Measurements from ENCODE around the gene HOXB8.

The HOXB8 gene

DNA sequence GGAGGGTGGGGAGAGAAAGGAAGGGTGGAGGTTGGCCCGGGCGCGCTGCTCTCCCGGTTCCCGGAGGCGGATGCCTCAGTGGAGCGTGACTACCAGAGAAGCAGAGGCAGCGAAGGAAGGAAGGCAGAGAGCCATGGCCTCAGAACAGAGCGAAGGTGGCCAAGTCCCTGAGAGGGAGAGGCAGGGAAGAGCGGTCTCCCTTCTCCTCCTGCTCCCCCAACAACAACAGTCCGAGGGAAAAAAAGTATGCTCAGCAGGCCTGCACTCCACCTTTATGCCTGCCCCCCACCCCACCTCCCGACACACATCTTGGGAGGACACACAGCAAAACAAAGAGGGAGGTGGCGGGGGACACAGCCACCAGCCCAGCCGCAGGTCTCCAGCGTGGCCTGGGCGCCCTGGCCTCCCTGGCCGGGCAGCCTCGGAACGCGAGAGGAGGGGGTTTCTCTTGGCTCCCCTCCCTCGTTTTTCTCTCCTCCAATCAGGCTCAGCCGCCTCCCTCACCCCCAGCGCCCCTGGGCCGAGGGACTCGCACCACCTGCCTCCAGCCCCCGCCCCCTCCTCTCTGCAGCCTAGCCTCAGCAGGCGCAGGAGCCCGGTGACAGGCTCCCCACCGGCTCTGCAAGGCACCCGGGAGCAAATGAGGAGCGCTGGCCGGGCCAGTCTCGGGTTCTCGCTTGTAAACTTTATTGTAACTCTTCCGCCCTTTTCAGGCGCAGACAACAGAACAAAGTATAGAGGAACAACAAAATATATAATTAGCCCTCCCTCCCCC, 3.2 kb downstream of the HOXB8 start:
- DNase-seq (ENCODE audit: insufficient read length) (no peak), FAIRE-seq (no peak)
- TF ChIP-seq POLR2AphosphoS5 (IDR thresholded peaks at IDR 0.05; ENCODE audit: low read depth, low read length), result no peak
- TF ChIP-seq POLR2A (IDR thresholded peaks at IDR 0.05; ENCODE audit: low read depth, low read length), result no peak
- TF ChIP-seq TAF1 (IDR thresholded peaks at IDR 0.05; ENCODE audit: borderline replicate concordance, low read depth, low read length), result no peak

DNA sequence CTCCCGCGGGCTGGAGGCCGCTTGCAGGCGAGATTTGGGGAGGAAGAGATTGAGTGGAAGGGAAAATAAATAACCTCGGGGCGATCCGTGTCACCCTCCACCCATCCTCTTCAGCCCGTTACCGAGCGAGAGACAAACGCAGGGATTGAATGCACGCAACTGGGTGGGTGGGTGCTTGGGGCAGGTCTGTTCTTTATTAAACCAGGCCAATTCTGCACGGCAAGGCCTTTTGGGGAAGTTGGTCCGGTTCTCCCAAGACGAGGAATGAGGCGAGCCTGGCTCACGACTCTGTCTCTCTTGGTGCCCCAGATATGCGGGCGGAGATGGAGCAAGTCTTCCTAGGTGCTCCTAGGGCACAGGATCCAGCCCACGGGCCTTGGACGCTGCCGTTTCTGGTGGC, 3.9 kb downstream of the HOXB8 start:
- FAIRE-seq, result peak; percentile 66
- DNase-seq (ENCODE audit: insufficient read length), result peak; percentile 41

DNA sequence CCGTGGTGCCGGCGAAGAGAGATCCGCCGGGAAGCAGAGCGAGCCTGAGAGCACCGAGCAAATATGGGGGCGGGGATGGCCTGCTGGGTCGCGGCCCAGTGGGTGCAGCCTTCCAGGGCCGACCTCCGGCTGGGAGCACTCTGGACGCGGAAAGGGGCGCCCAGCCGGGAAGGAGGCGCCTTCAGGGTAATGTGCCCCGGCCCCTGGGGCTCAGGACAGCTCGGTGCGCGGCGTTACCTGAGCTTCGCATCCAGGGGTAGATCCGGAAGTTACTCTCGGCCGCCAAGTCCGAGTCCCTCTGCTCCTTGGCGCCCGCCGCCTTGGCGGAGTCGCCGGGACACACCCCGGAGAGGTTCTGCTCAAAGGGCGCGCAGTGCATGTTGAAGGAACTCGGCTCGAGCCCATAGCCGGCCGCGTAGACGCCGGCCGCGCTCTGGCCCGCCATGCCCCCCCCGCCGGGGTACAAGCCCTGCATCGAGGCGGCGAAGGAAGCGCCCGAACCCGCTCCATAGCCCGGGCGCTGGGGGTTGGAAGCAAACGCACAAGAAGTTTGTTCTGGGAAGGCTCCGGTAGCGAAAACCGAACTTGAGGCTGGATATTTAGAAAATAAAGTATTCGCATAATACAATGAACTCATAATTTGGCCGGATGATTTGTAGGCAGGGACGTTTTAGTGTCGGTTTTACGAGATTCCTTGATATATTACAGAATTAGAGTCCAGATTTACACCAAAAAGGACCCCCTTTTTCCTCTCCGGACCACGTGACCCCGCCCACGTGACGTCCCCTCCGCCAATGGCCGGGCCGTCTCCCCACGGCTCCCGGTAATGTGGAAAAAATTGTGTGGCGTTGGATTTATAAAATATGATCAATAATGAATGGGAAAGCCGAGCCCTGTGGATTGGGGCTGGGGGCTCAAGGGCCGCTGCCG, 4.5 kb downstream of the HOXB8 start, which contains the start of gene HOXB7:
Gene HOXB7, minus strand, starts transcription at position 736 of the 930 bp plus-strand sequence. Its CDS starts 99 bp downstream, at position 637.
- FAIRE-seq (peak; percentile 68), DNase-seq (ENCODE audit: insufficient read length) (peak; percentile 73)
- TF ChIP-seq POLR2A (IDR thresholded peaks at IDR 0.05; ENCODE audit: low read depth, low read length) (peak; percentile 49; the same call in 1 of the 2 replicates), POLR2AphosphoS5 (IDR thresholded peaks at IDR 0.05; ENCODE audit: low read depth, low read length) (no peak), TAF1 (IDR thresholded peaks at IDR 0.05; ENCODE audit: borderline replicate concordance, low read depth, low read length) (no peak)

More for the DNA sequence above, 3.9 kb downstream of the HOXB8 start:
- TF ChIP-seq POLR2AphosphoS5 (IDR thresholded peaks at IDR 0.05; ENCODE audit: low read depth, low read length), result no peak
- no peak for TF ChIP-seq TAF1 (IDR thresholded peaks at IDR 0.05; ENCODE audit: borderline replicate concordance, low read depth, low read length)
- no peak for TF ChIP-seq POLR2A (IDR thresholded peaks at IDR 0.05; ENCODE audit: low read depth, low read length)

GRCh38 chr17:48609759-48610281, 5.3 kb downstream of the HOXB8 start:
- TF ChIP-seq TAF1 (IDR thresholded peaks at IDR 0.05; ENCODE audit: borderline replicate concordance, low read depth, low read length) (no peak), POLR2A (IDR thresholded peaks at IDR 0.05; ENCODE audit: low read depth, low read length) (no peak), POLR2AphosphoS5 (IDR thresholded peaks at IDR 0.05; ENCODE audit: low read depth, low read length) (no peak)
- FAIRE-seq, result no peak
- DNase-seq (ENCODE audit: insufficient read length), result no peak

DNA sequence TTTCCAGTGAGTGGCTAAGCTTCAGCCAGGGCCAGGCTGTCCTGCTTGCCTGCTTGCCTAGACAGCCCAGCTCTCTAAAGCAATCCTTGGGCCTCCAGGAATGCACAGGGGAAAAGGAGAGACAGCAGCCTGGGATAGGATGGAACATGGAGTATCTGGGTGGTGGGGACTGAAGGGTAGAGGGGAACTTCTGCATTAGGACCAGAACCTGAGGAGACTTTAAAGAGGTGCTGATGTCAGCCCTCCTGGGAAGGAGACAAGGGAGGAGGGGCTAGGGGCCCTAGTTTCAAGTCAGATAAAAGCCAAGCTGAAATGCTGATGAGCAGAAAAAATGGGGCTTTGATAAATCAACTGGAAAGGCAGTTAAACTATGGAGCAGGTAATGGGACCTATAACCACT, 6.1 kb downstream of the HOXB8 start:
- TF ChIP-seq TAF1 (IDR thresholded peaks at IDR 0.05; ENCODE audit: borderline replicate concordance, low read depth, low read length) (no peak), POLR2AphosphoS5 (IDR thresholded peaks at IDR 0.05; ENCODE audit: low read depth, low read length) (no peak)
- DNase-seq (ENCODE audit: insufficient read length) (no peak), FAIRE-seq (no peak)

GRCh38 chr17:48608494-48608834, 6.6 kb downstream of the HOXB8 start:
- TF ChIP-seq POLR2A (IDR thresholded peaks at IDR 0.05; ENCODE audit: low read depth, low read length) (no peak), TAF1 (IDR thresholded peaks at IDR 0.05; ENCODE audit: borderline replicate concordance, low read depth, low read length) (no peak), POLR2AphosphoS5 (IDR thresholded peaks at IDR 0.05; ENCODE audit: low read depth, low read length) (no peak)
- FAIRE-seq (no peak), DNase-seq (ENCODE audit: insufficient read length) (no peak)

GRCh38 chr17:48606892-48607614, 8.0 kb downstream of the HOXB8 start:
- TF ChIP-seq POLR2A (IDR thresholded peaks at IDR 0.05; ENCODE audit: low read depth, low read length) (no peak), POLR2AphosphoS5 (IDR thresholded peaks at IDR 0.05; ENCODE audit: low read depth, low read length) (no peak), TAF1 (IDR thresholded peaks at IDR 0.05; ENCODE audit: borderline replicate concordance, low read depth, low read length) (no peak)
- no peak for FAIRE-seq
- no peak for DNase-seq (ENCODE audit: insufficient read length)

DNA sequence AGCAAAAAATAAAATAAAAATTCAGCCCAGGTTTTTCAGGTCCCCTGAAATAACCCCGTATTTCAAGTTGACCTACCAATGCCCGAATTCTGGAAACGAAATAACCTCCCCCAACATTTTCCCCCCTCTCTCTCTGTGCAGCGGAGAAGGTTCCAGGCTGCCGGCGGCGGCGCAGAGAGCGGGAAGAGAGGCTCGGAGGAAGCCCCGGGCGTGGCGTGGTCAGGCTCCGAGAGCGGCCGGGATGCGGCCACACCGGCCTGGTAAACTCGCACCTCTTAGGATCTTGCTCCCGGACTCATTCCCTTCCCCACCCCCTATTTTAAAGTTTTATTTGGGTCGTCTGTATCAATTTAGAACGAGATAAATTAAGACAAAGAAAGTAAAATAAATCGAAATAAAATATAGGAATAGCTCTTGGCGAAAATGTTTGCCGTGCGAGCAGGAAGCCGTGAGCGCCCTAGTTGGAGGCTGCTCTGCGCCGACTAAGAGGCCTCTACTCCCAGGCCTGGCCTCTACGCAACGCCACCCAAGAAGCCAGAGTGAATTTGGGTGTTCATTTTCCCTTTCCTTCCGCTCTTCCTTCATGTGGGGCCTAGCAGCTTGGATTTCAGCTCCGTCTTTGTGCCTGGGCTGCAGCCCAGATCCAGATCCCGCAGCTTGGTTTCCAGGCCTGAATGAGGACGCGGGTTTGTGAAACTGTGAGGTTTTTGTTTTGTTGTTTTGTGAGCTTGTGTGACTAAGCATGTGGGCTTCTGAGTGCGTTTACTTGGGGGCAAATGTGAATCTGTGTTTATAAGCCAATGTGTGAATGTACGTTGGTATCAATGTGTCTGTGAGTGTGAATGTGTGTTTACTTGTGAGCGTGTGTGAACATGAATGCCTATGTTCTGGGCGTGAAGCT, 8.9 kb downstream of the HOXB8 start:
- DNase-seq (ENCODE audit: insufficient read length), result no peak
- TF ChIP-seq TAF1 (IDR thresholded peaks at IDR 0.05; ENCODE audit: borderline replicate concordance, low read depth, low read length) (no peak), POLR2AphosphoS5 (IDR thresholded peaks at IDR 0.05; ENCODE audit: low read depth, low read length) (no peak), POLR2A (IDR thresholded peaks at IDR 0.05; ENCODE audit: low read depth, low read length) (no peak)
- no peak for FAIRE-seq

DNA sequence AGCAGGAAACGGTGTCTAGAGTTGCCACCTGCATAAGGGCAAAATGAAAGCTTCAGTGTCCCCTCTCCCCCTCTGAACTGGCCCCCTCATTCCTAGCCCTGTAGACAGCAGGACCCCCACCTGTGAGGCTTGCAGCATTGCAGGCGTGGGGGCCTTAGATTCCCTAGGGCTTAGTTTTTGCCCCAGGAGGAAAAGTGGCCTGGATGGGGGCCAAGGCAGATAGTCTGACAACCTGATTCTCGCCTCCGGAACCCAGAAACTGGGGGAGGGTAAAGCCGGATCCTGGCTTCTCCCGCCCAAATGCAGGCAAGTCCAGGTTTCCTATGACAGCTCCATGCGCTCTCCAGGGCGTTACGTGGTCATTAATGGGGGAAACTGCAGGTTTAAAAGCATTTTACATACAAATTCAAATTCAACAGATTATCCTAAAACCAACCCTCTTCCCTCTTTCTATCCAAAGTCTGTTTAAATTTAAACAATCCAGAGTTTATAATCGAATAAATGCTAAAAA, 9.6 kb downstream of the HOXB8 start:
- DNase-seq (ENCODE audit: insufficient read length) (no peak), FAIRE-seq (no peak)
- no peak for TF ChIP-seq POLR2A (IDR thresholded peaks at IDR 0.05; ENCODE audit: low read depth, low read length)
- TF ChIP-seq TAF1 (IDR thresholded peaks at IDR 0.05; ENCODE audit: borderline replicate concordance, low read depth, low read length), result no peak
- no peak for TF ChIP-seq POLR2AphosphoS5 (IDR thresholded peaks at IDR 0.05; ENCODE audit: low read depth, low read length)

DNA sequence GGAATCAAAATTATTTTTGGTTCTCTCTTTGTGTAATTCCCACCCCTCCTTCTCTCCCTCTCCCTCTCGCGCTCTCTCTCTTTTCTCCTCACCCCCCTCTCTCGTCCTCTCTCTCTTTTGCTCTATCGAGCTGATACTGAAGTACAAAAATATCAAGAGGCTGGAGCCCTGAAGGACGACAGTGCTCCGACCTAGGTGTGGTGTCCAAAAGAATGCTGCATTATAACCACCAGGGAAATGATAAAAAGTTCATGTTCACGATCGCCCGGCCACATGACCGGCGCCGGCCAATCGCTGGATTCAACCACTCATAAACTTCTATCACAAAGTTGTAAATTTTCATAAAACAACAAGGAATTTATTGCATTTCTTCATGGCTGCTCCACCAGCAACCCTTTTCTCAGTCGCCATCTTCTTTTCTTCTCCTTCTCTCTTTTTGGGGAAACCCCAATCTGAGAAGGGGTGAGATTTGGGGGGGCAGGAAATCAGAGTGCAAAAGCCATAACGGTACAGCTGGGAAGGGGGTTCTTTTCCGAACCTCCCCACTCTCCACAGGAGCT, 10.2 kb downstream of the HOXB8 start, which contains the start of gene HOXB6:
Gene HOXB6, minus strand, starts transcription at position 217 of the 560 bp plus-strand sequence. CDS start 6,836 bp downstream, outside the sequence.
- no peak for TF ChIP-seq POLR2AphosphoS5 (IDR thresholded peaks at IDR 0.05; ENCODE audit: low read depth, low read length)
- no peak for TF ChIP-seq POLR2A (IDR thresholded peaks at IDR 0.05; ENCODE audit: low read depth, low read length)
- no peak for TF ChIP-seq TAF1 (IDR thresholded peaks at IDR 0.05; ENCODE audit: borderline replicate concordance, low read depth, low read length)
- no peak for FAIRE-seq

More for the DNA sequence above, 10.2 kb downstream of the HOXB8 start, which contains the start of gene HOXB6:
- no peak for DNase-seq (ENCODE audit: insufficient read length)

Measured in GM12892 (cell line).